CD4-positive, alpha-beta T cell treated with Interleukin-2 at 100 ng/mL for 4 hours (primary cell): ENCODE measurements around the gene RNF223.
"Not testable (repeated sequence)": the region's sequence is repeated elsewhere in the genome, so short reads cannot be mapped to it uniquely, and the experiment has no call there.

ENCODE experiments used
- DNase-seq: peaks from one replicate; pipeline ENCODE4 v3.0.0-alpha.2; 2020; ENCODE audit warnings: low spot score

The RNF223 gene

GRCh38 chr1:1044455-1045078 is 29.5 kb downstream of the RNF223 start:
- no peak for DNase-seq

- DNase-seq, result no peak
Observed at GRCh38 chr1:1043921-1044320, 30.2 kb downstream of the RNF223 start.

GRCh38 chr1:1043411-1043810 is 30.7 kb downstream of the RNF223 start:
- DNase-seq, result no peak

GRCh38 chr1:1042835-1043234 is 31.3 kb downstream of the RNF223 start:
- no peak for DNase-seq

- no peak for DNase-seq
Observed at GRCh38 chr1:1041873-1042272, 32.2 kb downstream of the RNF223 start.

GRCh38 chr1:1041092-1041523 is 33.0 kb downstream of the RNF223 start:
- DNase-seq, result no peak

- DNase-seq, result peak; percentile 69
Observed at GRCh38 chr1:1040004-1040991, 33.8 kb downstream of the RNF223 start.

GRCh38 chr1:1039145-1039910 is 34.8 kb downstream of the RNF223 start:
- DNase-seq, result no peak

- no peak for DNase-seq
Observed at GRCh38 chr1:1038694-1039093, 35.4 kb downstream of the RNF223 start.

GRCh38 chr1:1037366-1038327 is 36.5 kb downstream of the RNF223 start:
- no peak for DNase-seq

- no peak for DNase-seq
Observed at GRCh38 chr1:1035291-1035943, 38.7 kb downstream of the RNF223 start.

- no peak for DNase-seq
Observed at GRCh38 chr1:1034439-1034781, 39.7 kb downstream of the RNF223 start.

GRCh38 chr1:1033731-1034438 is 40.2 kb downstream of the RNF223 start:
- DNase-seq, result no peak

- peak; percentile 83 for DNase-seq
Observed at GRCh38 chr1:1033009-1033587, 41.0 kb downstream of the RNF223 start.

GRCh38 chr1:1032424-1032823 is 41.7 kb downstream of the RNF223 start:
- no peak for DNase-seq

- DNase-seq, result no peak
Observed at GRCh38 chr1:1031659-1032235, 42.4 kb downstream of the RNF223 start.

GRCh38 chr1:1030867-1031658 is 43.0 kb downstream of the RNF223 start:
- not testable (repeated sequence) for DNase-seq

GRCh38 chr1:1027791-1028190 is 46.3 kb downstream of the RNF223 start:
- DNase-seq, result no peak
